ENCODE results near the gene FNTB.

FNTB gene

GRCh38 chr14:64993266-64993930, 6.7 kb downstream of the FNTB start:
- Histone ChIP-seq H3K4me1 (ENCODE audit: control insufficient read depth, insufficient read depth, low read length) (peaks cover under 1% of the 10 kb centered on the region), H3K9ac (ENCODE audit: low read length) (no peak overlapping the region), H3K4me3 (ENCODE audit: low read length) (no peak overlapping the region), H3K9me3 (ENCODE audit: control insufficient read depth, low read length) (no peaks in the 10 kb centered on the region), H3K27me3 (ENCODE audit: control insufficient read depth, insufficient read depth, low read length) (no peaks in the 10 kb centered on the region), H3K36me3 (ENCODE audit: control insufficient read depth, insufficient read depth, low read length) (no peaks in the 10 kb centered on the region)

GRCh38 chr14:64994540-64994939, 7.8 kb downstream of the FNTB start:
- H3K9ac ChIP-seq (ENCODE audit: low read length), result no peak overlapping the region
- no peak overlapping the region for H3K4me3 ChIP-seq (ENCODE audit: low read length)
- no peaks in the 10 kb centered on the region for H3K27me3 ChIP-seq (ENCODE audit: control insufficient read depth, insufficient read depth, low read length)
- no peaks in the 10 kb centered on the region for H3K9me3 ChIP-seq (ENCODE audit: control insufficient read depth, low read length)
- H3K4me1 ChIP-seq (ENCODE audit: control insufficient read depth, insufficient read depth, low read length), result peaks cover 4% of the 10 kb centered on the region
- no peaks in the 10 kb centered on the region for H3K36me3 ChIP-seq (ENCODE audit: control insufficient read depth, insufficient read depth, low read length)

GRCh38 chr14:64995291-64995690, 8.6 kb downstream of the FNTB start:
- Histone ChIP-seq H3K36me3 (ENCODE audit: control insufficient read depth, insufficient read depth, low read length) (no peaks in the 10 kb centered on the region), H3K27me3 (ENCODE audit: control insufficient read depth, insufficient read depth, low read length) (no peaks in the 10 kb centered on the region), H3K9ac (ENCODE audit: low read length) (no peak overlapping the region), H3K4me1 (ENCODE audit: control insufficient read depth, insufficient read depth, low read length) (peaks cover 4% of the 10 kb centered on the region), H3K4me3 (ENCODE audit: low read length) (no peak overlapping the region), H3K9me3 (ENCODE audit: control insufficient read depth, low read length) (no peaks in the 10 kb centered on the region)

- Histone ChIP-seq H3K4me1 (ENCODE audit: control insufficient read depth, insufficient read depth, low read length) (peaks cover 4% of the 10 kb centered on the region), H3K27me3 (ENCODE audit: control insufficient read depth, insufficient read depth, low read length) (no peaks in the 10 kb centered on the region), H3K9ac (ENCODE audit: low read length) (no peak overlapping the region), H3K4me3 (ENCODE audit: low read length) (no peak overlapping the region), H3K36me3 (ENCODE audit: control insufficient read depth, insufficient read depth, low read length) (no peaks in the 10 kb centered on the region), H3K9me3 (ENCODE audit: control insufficient read depth, low read length) (no peaks in the 10 kb centered on the region)
These were observed 10.6 kb downstream of the FNTB start for GRCh38 chr14:64997108-64997794.

GRCh38 chr14:64998455-64998931, 11.8 kb downstream of the FNTB start:
- no peaks in the 10 kb centered on the region for H3K36me3 ChIP-seq (ENCODE audit: control insufficient read depth, insufficient read depth, low read length)
- H3K9ac ChIP-seq (ENCODE audit: low read length), result no peak overlapping the region
- no peaks in the 10 kb centered on the region for H3K27me3 ChIP-seq (ENCODE audit: control insufficient read depth, insufficient read depth, low read length)
- no peaks in the 10 kb centered on the region for H3K9me3 ChIP-seq (ENCODE audit: control insufficient read depth, low read length)
- H3K4me1 ChIP-seq (ENCODE audit: control insufficient read depth, insufficient read depth, low read length), result peaks cover 4% of the 10 kb centered on the region
- H3K4me3 ChIP-seq (ENCODE audit: low read length), result no peak overlapping the region

- peaks cover 4% of the 10 kb centered on the region for H3K4me1 ChIP-seq (ENCODE audit: control insufficient read depth, insufficient read depth, low read length)
These were observed 14.3 kb downstream of the FNTB start for GRCh38 chr14:65000898-65001591.

GRCh38 chr14:65001723-65002122, 15.0 kb downstream of the FNTB start:
- H3K4me3 ChIP-seq (ENCODE audit: low read length), result no peak overlapping the region
- H3K9me3 ChIP-seq (ENCODE audit: control insufficient read depth, low read length), result no peaks in the 10 kb centered on the region
- H3K9ac ChIP-seq (ENCODE audit: low read length), result no peak overlapping the region
- H3K36me3 ChIP-seq (ENCODE audit: control insufficient read depth, insufficient read depth, low read length), result no peaks in the 10 kb centered on the region
- H3K4me1 ChIP-seq (ENCODE audit: control insufficient read depth, insufficient read depth, low read length), result peaks cover 4% of the 10 kb centered on the region
- H3K27me3 ChIP-seq (ENCODE audit: control insufficient read depth, insufficient read depth, low read length), result no peaks in the 10 kb centered on the region

More at GRCh38 chr14:65000898-65001591, 14.3 kb downstream of the FNTB start:
- Histone ChIP-seq H3K9ac (ENCODE audit: low read length) (no peak overlapping the region), H3K36me3 (ENCODE audit: control insufficient read depth, insufficient read depth, low read length) (no peaks in the 10 kb centered on the region), H3K27me3 (ENCODE audit: control insufficient read depth, insufficient read depth, low read length) (no peaks in the 10 kb centered on the region), H3K4me3 (ENCODE audit: low read length) (no peak overlapping the region), H3K9me3 (ENCODE audit: control insufficient read depth, low read length) (no peaks in the 10 kb centered on the region)

GRCh38 chr14:65002586-65003210, 16.0 kb downstream of the FNTB start:
- no peak overlapping the region for H3K9ac ChIP-seq (ENCODE audit: low read length)
- no peaks in the 10 kb centered on the region for H3K9me3 ChIP-seq (ENCODE audit: control insufficient read depth, low read length)
- H3K4me1 ChIP-seq (ENCODE audit: control insufficient read depth, insufficient read depth, low read length), result peaks cover 4% of the 10 kb centered on the region
- H3K27me3 ChIP-seq (ENCODE audit: control insufficient read depth, insufficient read depth, low read length), result no peaks in the 10 kb centered on the region
- H3K4me3 ChIP-seq (ENCODE audit: low read length), result no peak overlapping the region
- no peaks in the 10 kb centered on the region for H3K36me3 ChIP-seq (ENCODE audit: control insufficient read depth, insufficient read depth, low read length)

GRCh38 chr14:65003394-65003793, 16.7 kb downstream of the FNTB start:
- H3K4me3 ChIP-seq (ENCODE audit: low read length), result no peak overlapping the region
- no peaks in the 10 kb centered on the region for H3K9me3 ChIP-seq (ENCODE audit: control insufficient read depth, low read length)
- H3K4me1 ChIP-seq (ENCODE audit: control insufficient read depth, insufficient read depth, low read length), result peaks cover 4% of the 10 kb centered on the region
- H3K27me3 ChIP-seq (ENCODE audit: control insufficient read depth, insufficient read depth, low read length), result no peaks in the 10 kb centered on the region
- no peaks in the 10 kb centered on the region for H3K36me3 ChIP-seq (ENCODE audit: control insufficient read depth, insufficient read depth, low read length)
- no peak overlapping the region for H3K9ac ChIP-seq (ENCODE audit: low read length)

- Histone ChIP-seq H3K27me3 (ENCODE audit: control insufficient read depth, insufficient read depth, low read length) (no peaks in the 10 kb centered on the region), H3K36me3 (ENCODE audit: control insufficient read depth, insufficient read depth, low read length) (no peaks in the 10 kb centered on the region), H3K4me3 (ENCODE audit: low read length) (no peak overlapping the region)
These were observed 19.6 kb downstream of the FNTB start for GRCh38 chr14:65006261-65006721.

GRCh38 chr14:65007202-65007601, 20.5 kb downstream of the FNTB start:
- Histone ChIP-seq H3K36me3 (ENCODE audit: control insufficient read depth, insufficient read depth, low read length) (no peaks in the 10 kb centered on the region), H3K9ac (ENCODE audit: low read length) (no peak overlapping the region), H3K27me3 (ENCODE audit: control insufficient read depth, insufficient read depth, low read length) (no peaks in the 10 kb centered on the region), H3K4me1 (ENCODE audit: control insufficient read depth, insufficient read depth, low read length) (no peaks in the 10 kb centered on the region), H3K9me3 (ENCODE audit: control insufficient read depth, low read length) (no peaks in the 10 kb centered on the region), H3K4me3 (ENCODE audit: low read length) (no peak overlapping the region)

More at GRCh38 chr14:65006261-65006721, 19.6 kb downstream of the FNTB start:
- H3K4me1 ChIP-seq (ENCODE audit: control insufficient read depth, insufficient read depth, low read length), result no peaks in the 10 kb centered on the region
- no peak overlapping the region for H3K9ac ChIP-seq (ENCODE audit: low read length)
- no peaks in the 10 kb centered on the region for H3K9me3 ChIP-seq (ENCODE audit: control insufficient read depth, low read length)

Measured in mucosa of stomach (tissue), 1 donor.